ENCODE measurements around the gene MAN2A1.

GRCh38 chr5:109779036-109779735 is 89.5 kb downstream of the MAN2A1 start:
- TF ChIP-seq EZH2 (IDR thresholded peaks at IDR 0.05; ENCODE audit: low read length) = no peak
- TF ChIP-seq CTCF (optimal IDR thresholded peaks at IDR 0.05 in 1 of 3, IDR thresholded peaks at IDR 0.05 in 1 of 3, conservative IDR thresholded peaks at IDR 0.05 in 1 of 3; ENCODE audit: extremely low read depth in 1 of 3, insufficient read depth in 2 of 3, low read length in 3 of 3) = no peak

Data from keratinocyte (primary cell).